HepG2 (cell line): Measurements from ENCODE around the gene TUBAL3. TPM values are rescaled to one million over a fixed set of nuclear protein-coding genes. Genes with fewer than 3 reads are reported as not detected.
A peak's percentile ranks its signal among the peaks of the same experiment; 100 is the strongest.

ENCODE experiments used
- ADNP ChIP-seq: sonication (generic); formaldehyde crosslinking; IDR thresholded peaks from 2 replicates; pipeline ENCODE4 v1.4.0; 2020; ENCODE audit warnings: missing genetic modification reagents
- ATAD3A ChIP-seq: sonication (generic); formaldehyde crosslinking; IDR thresholded peaks from 2 replicates; pipeline ENCODE4 v1.4.0; 2020; ENCODE audit warnings: missing genetic modification reagents
- CBX2 ChIP-seq, 2 experiments: fragments of 200-600 bp in 1 of 2; sonication (generic); formaldehyde crosslinking in 1 of 2; IDR thresholded peaks; 2 replicates each; pipeline versions ENCODE4 v1.7.0 to v1.8.1; 2018 to 2022; ENCODE audit warnings: low read depth in 2 of 2, low read length in 1 of 2, mild to moderate bottlenecking in 1 of 2, missing genetic modification reagents in 1 of 2
- ETV5 ChIP-seq: IDR thresholded peaks from 2 replicates; pipeline ENCODE4 v1.6.1; 2018; ENCODE audit warnings: missing biosample characterization, missing genetic modification reagents, inconsistent platforms, borderline replicate concordance
- LCORL ChIP-seq, 2 experiments: fragments of 450-650 bp in 1 of 2; sonication (generic) in 1 of 2; formaldehyde crosslinking in 1 of 2; IDR thresholded peaks; 2 replicates each; pipeline versions ENCODE4 v1.5.0 to v1.6.1; 2017 to 2020; ENCODE audit warnings: antibody characterized with exemption in 1 of 2, missing genetic modification reagents in 1 of 2
- NCOA2 ChIP-seq: sonication (generic); formaldehyde crosslinking; IDR thresholded peaks from 2 replicates; pipeline ENCODE4 v1.8.0; 2022; ENCODE audit warnings: inconsistent platforms
- NR2F2 ChIP-seq: IDR thresholded peaks from 2 replicates; pipeline ENCODE4 v1.6.1; 2012; ENCODE audit warnings: low read depth, inconsistent platforms, borderline replicate concordance
- REXO4 ChIP-seq: sonication (generic); formaldehyde crosslinking; IDR thresholded peaks from 2 replicates; pipeline ENCODE4 v1.8.0; 2022; ENCODE audit warnings: missing genetic modification reagents, mild to moderate bottlenecking, borderline replicate concordance
- TCF7L2 ChIP-seq: IDR thresholded peaks from 2 replicates; pipeline ENCODE4 v1.6.1; 2011; ENCODE audit warnings: mild to moderate bottlenecking, low read depth, low read length, moderate library complexity
- ZNF326 ChIP-seq: sonication (generic); formaldehyde crosslinking; IDR thresholded peaks from 2 replicates; pipeline ENCODE4 v1.4.0; 2020; ENCODE audit warnings: missing genetic modification reagents, borderline replicate concordance
- ZNF44 ChIP-seq: sonication (generic); formaldehyde crosslinking; IDR thresholded peaks from 2 replicates; pipeline ENCODE4 v1.5.1; 2020; ENCODE audit warnings: mild to moderate bottlenecking, missing genetic modification reagents
- polyA plus RNA-seq, 8 experiments: library from polyadenylated mRNA; depleted of rRNA in 3 of 8; stranded (reverse) in 7 of 8; unstranded in 1 of 8; fragments of >200 nt; fragmentation: Illumina TruSeq in 4 of 8; extraction: Trizol in 4 of 8; gene quantifications; 2 replicates each; pipeline versions ENCODE4 v1.2.1 to v1.2.3, GENCODE V29; 2011 to 2016; ENCODE audit warnings: low read depth in 4 of 8, missing spikeins in 1 of 8, mixed read lengths in 1 of 8; ENCODE audit not compliant: insufficient read depth in 1 of 8
- total RNA-seq, 5 experiments: library from RNA; depleted of rRNA; stranded (reverse); fragments of >200 nt; fragmentation: Illumina TruSeq; extraction: Trizol; gene quantifications; 2 replicates each; pipeline ENCODE4 v1.2.3, GENCODE V29; 2016; ENCODE audit warnings: low read depth in 1 of 5
- TF ChIP-seq, protein P1 (sequence below): sonication (generic); formaldehyde crosslinking; IDR thresholded peaks from 2 replicates; pipeline ENCODE4 v1.4.0; 2020; ENCODE audit warnings: missing genetic modification reagents, borderline replicate concordance
- TF ChIP-seq, protein P2 (sequence below): sonication (generic); formaldehyde crosslinking; IDR thresholded peaks from 2 replicates; pipeline ENCODE4 v1.4.0; 2020; ENCODE audit warnings: missing genetic modification reagents
- TF ChIP-seq, protein P3 (sequence below): IDR thresholded peaks from 2 replicates; pipeline ENCODE4 v1.4.0; 2020; ENCODE audit warnings: mild to moderate bottlenecking, missing genetic modification reagents
- TF ChIP-seq, protein P4 (sequence below): sonication (generic); formaldehyde crosslinking; IDR thresholded peaks from 2 replicates; pipeline ENCODE4 v1.4.0; 2020; ENCODE audit warnings: mild to moderate bottlenecking, missing genetic modification reagents, borderline replicate concordance

Gene TUBAL3
- total and polyA plus RNA-seq, 2 of the 13 experiments (the other 11 are each of a cell fraction or from before 2014, with no cell fraction given), result 0.07 to 0.26 TPM

DNA sequence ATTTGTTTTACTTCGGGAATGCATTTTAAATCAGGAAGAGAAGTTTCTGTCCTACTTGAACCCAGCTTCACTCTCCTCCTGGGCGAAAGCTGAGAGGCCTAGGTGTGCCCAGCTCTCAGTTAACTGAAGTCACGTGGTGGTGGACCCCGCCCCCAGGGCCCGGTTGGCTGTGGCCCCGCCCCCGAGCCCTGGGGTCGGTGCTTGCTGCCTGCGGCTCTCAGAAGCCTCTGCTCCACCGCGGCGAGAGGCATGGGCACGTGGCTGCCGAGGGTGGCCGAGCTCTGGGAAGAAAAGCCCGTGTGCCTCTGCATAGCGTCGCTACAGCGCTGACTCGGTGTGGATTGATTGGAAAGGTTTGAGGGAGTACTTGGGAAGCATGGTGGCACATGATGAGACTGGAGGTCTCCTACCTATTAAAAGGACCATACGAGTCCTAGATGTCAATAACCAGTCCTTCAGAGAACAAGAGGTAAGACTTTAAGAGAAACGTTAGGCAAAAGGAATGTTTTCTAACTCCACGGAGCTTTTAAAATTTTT lies 41.8 kb upstream of the TUBAL3 start (continued):
- TF ChIP-seq, protein P1, sequence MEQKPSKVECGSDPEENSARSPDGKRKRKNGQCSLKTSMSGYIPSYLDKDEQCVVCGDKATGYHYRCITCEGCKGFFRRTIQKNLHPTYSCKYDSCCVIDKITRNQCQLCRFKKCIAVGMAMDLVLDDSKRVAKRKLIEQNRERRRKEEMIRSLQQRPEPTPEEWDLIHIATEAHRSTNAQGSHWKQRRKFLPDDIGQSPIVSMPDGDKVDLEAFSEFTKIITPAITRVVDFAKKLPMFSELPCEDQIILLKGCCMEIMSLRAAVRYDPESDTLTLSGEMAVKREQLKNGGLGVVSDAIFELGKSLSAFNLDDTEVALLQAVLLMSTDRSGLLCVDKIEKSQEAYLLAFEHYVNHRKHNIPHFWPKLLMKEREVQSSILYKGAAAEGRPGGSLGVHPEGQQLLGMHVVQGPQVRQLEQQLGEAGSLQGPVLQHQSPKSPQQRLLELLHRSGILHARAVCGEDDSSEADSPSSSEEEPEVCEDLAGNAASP (CRISPR knock-in tag), result peak; percentile 81
- TF ChIP-seq, protein P2, sequence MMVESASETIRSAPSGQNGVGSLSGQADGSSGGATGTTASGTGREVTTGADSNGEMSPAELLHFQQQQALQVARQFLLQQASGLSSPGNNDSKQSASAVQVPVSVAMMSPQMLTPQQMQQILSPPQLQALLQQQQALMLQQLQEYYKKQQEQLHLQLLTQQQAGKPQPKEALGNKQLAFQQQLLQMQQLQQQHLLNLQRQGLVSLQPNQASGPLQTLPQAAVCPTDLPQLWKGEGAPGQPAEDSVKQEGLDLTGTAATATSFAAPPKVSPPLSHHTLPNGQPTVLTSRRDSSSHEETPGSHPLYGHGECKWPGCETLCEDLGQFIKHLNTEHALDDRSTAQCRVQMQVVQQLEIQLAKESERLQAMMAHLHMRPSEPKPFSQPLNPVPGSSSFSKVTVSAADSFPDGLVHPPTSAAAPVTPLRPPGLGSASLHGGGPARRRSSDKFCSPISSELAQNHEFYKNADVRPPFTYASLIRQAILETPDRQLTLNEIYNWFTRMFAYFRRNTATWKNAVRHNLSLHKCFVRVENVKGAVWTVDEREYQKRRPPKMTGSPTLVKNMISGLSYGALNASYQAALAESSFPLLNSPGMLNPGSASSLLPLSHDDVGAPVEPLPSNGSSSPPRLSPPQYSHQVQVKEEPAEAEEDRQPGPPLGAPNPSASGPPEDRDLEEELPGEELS (CRISPR knock-in tag), result peak; percentile 57; the same call in 1 of the 2 replicates
- TF ChIP-seq ZNF44 (CRISPR knock-in tag), result peak; percentile 73; the same call in 1 of the 2 replicates
- TF ChIP-seq NCOA2, result peak; percentile 79
- TF ChIP-seq, protein P3, sequence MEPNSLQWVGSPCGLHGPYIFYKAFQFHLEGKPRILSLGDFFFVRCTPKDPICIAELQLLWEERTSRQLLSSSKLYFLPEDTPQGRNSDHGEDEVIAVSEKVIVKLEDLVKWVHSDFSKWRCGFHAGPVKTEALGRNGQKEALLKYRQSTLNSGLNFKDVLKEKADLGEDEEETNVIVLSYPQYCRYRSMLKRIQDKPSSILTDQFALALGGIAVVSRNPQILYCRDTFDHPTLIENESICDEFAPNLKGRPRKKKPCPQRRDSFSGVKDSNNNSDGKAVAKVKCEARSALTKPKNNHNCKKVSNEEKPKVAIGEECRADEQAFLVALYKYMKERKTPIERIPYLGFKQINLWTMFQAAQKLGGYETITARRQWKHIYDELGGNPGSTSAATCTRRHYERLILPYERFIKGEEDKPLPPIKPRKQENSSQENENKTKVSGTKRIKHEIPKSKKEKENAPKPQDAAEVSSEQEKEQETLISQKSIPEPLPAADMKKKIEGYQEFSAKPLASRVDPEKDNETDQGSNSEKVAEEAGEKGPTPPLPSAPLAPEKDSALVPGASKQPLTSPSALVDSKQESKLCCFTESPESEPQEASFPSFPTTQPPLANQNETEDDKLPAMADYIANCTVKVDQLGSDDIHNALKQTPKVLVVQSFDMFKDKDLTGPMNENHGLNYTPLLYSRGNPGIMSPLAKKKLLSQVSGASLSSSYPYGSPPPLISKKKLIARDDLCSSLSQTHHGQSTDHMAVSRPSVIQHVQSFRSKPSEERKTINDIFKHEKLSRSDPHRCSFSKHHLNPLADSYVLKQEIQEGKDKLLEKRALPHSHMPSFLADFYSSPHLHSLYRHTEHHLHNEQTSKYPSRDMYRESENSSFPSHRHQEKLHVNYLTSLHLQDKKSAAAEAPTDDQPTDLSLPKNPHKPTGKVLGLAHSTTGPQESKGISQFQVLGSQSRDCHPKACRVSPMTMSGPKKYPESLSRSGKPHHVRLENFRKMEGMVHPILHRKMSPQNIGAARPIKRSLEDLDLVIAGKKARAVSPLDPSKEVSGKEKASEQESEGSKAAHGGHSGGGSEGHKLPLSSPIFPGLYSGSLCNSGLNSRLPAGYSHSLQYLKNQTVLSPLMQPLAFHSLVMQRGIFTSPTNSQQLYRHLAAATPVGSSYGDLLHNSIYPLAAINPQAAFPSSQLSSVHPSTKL (CRISPR knock-in tag), result peak; percentile 82
- peak; percentile 73 for TF ChIP-seq ETV5 (CRISPR knock-in tag)
- no peak for TF ChIP-seq ZNF326 (CRISPR knock-in tag)
- no peak for TF ChIP-seq ADNP (CRISPR knock-in tag)
- no peak for TF ChIP-seq LCORL (IDR thresholded peaks at IDR 0.05)
- TF ChIP-seq LCORL (CRISPR knock-in tag; IDR thresholded peaks at IDR 0.05), result peak; percentile 74
- TF ChIP-seq CBX2 (IDR thresholded peaks at IDR 0.05; ENCODE audit: low read depth, low read length), result no peak
- no peak for TF ChIP-seq CBX2 (CRISPR knock-in tag; IDR thresholded peaks at IDR 0.05; ENCODE audit: low read depth)
- peak; percentile 75; the same call in 1 of the 2 replicates for TF ChIP-seq ATAD3A (CRISPR knock-in tag)
- TF ChIP-seq REXO4, result no peak
- no peak for TF ChIP-seq TCF7L2
- TF ChIP-seq, protein P4, sequence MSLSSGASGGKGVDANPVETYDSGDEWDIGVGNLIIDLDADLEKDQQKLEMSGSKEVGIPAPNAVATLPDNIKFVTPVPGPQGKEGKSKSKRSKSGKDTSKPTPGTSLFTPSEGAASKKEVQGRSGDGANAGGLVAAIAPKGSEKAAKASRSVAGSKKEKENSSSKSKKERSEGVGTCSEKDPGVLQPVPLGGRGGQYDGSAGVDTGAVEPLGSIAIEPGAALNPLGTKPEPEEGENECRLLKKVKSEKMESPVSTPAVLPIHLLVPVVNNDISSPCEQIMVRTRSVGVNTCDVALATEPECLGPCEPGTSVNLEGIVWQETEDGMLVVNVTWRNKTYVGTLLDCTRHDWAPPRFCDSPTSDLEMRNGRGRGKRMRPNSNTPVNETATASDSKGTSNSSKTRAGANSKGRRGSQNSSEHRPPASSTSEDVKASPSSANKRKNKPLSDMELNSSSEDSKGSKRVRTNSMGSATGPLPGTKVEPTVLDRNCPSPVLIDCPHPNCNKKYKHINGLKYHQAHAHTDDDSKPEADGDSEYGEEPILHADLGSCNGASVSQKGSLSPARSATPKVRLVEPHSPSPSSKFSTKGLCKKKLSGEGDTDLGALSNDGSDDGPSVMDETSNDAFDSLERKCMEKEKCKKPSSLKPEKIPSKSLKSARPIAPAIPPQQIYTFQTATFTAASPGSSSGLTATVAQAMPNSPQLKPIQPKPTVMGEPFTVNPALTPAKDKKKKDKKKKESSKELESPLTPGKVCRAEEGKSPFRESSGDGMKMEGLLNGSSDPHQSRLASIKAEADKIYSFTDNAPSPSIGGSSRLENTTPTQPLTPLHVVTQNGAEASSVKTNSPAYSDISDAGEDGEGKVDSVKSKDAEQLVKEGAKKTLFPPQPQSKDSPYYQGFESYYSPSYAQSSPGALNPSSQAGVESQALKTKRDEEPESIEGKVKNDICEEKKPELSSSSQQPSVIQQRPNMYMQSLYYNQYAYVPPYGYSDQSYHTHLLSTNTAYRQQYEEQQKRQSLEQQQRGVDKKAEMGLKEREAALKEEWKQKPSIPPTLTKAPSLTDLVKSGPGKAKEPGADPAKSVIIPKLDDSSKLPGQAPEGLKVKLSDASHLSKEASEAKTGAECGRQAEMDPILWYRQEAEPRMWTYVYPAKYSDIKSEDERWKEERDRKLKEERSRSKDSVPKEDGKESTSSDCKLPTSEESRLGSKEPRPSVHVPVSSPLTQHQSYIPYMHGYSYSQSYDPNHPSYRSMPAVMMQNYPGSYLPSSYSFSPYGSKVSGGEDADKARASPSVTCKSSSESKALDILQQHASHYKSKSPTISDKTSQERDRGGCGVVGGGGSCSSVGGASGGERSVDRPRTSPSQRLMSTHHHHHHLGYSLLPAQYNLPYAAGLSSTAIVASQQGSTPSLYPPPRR (CRISPR knock-in tag), result peak; percentile 80; the same call in 1 of the 2 replicates
- TF ChIP-seq NR2F2, result peak; percentile 60; the same call in 1 of the 2 replicates
